Measurements from ENCODE around the gene FYB1. TPM values are rescaled to one million over a fixed set of nuclear protein-coding genes. Genes with fewer than 3 reads are reported as not detected.

The FYB1 gene
- total RNA-seq, 4 donors from 2014 or later, result 1.5 to 5.0 (median 2.7) TPM

GRCh38 chr5:39108987-39109386 is 110.4 kb downstream of the FYB1 start:
- TF ChIP-seq POLR2A (IDR thresholded peaks at IDR 0.05) (no peak), CTCF (IDR thresholded peaks at IDR 0.05) (no peak)
- intact Hi-C loops (cut with DNase I; ENCODE audit: low total_unique reads), result no loop called here

GRCh38 chr5:39107350-39107749 is 112.0 kb downstream of the FYB1 start:
- TF ChIP-seq CTCF (IDR thresholded peaks at IDR 0.05) (no peak), POLR2A (IDR thresholded peaks at IDR 0.05) (no peak)
- no peak overlapping the region for H3K4me3 ChIP-seq (ENCODE audit: low read depth, poor library complexity, severe bottlenecking)
- intact Hi-C loops (cut with DNase I; ENCODE audit: low total_unique reads), result no loop called here
- DNase-seq (ENCODE audit: low spot score in 2 of 2), result no peak

More at GRCh38 chr5:39108987-39109386, 110.4 kb downstream of the FYB1 start:
- no peak overlapping the region for H3K4me3 ChIP-seq (ENCODE audit: low read depth, poor library complexity, severe bottlenecking)
- 76 to 82% methylated on average over 3 of the region's 3 CpGs for WGBS, 2 donors
- no peak for DNase-seq (ENCODE audit: low spot score in 2 of 2)

GRCh38 chr5:39106322-39106721 is 113.0 kb downstream of the FYB1 start:
- no peak overlapping the region for H3K4me3 ChIP-seq (ENCODE audit: low read depth, poor library complexity, severe bottlenecking)
- 58 to 72% methylated on average over 1 of the region's 1 CpG for WGBS, 2 donors
- no peak for DNase-seq (ENCODE audit: low spot score in 2 of 2)
- intact Hi-C loops (cut with DNase I; ENCODE audit: low total_unique reads), result no loop called here
- TF ChIP-seq POLR2A (IDR thresholded peaks at IDR 0.05), result no peak
- no peak for TF ChIP-seq CTCF (IDR thresholded peaks at IDR 0.05)

GRCh38 chr5:39104221-39104620 is 115.1 kb downstream of the FYB1 start:
- TF ChIP-seq POLR2A (IDR thresholded peaks at IDR 0.05), result no peak
- no peak for TF ChIP-seq CTCF (IDR thresholded peaks at IDR 0.05)
- no peak for DNase-seq (ENCODE audit: low spot score in 2 of 2)
- intact Hi-C loops (cut with DNase I; ENCODE audit: low total_unique reads), result no loop called here
- WGBS, 2 donors, result 61 to 70% methylated on average over 1 of the region's 1 CpG
- no peak overlapping the region for H3K4me3 ChIP-seq (ENCODE audit: low read depth, poor library complexity, severe bottlenecking)

- TF ChIP-seq POLR2A (IDR thresholded peaks at IDR 0.05) (no peak), CTCF (IDR thresholded peaks at IDR 0.05) (no peak)
- 87% methylated on average over 4 of the region's 4 CpGs for WGBS, 2 donors
- DNase-seq (ENCODE audit: low spot score in 2 of 2), result no peak
- H3K4me3 ChIP-seq (ENCODE audit: low read depth, poor library complexity, severe bottlenecking), result no peak overlapping the region
- intact Hi-C loops (cut with DNase I; ENCODE audit: low total_unique reads), result no loop called here
Measured at GRCh38 chr5:39102684-39103155, 116.6 kb downstream of the FYB1 start.

- DNase-seq (ENCODE audit: low spot score in 2 of 2), result no peak
- H3K4me3 ChIP-seq (ENCODE audit: low read depth, poor library complexity, severe bottlenecking), result no peak overlapping the region
- WGBS, 2 donors, result 78% methylated on average over 7 of the region's 7 CpGs
- TF ChIP-seq CTCF (IDR thresholded peaks at IDR 0.05), result no peak
- no peak for TF ChIP-seq POLR2A (IDR thresholded peaks at IDR 0.05)
- intact Hi-C loops (cut with DNase I; ENCODE audit: low total_unique reads), result no loop called here
Measured at GRCh38 chr5:39100851-39101396, 118.4 kb downstream of the FYB1 start.

All from lower leg skin (tissue), 4 donors.